Measurements from ENCODE around the gene DNAI1.

The DNAI1 gene

GRCh38 chr9:34558364-34558763 lies 99.8 kb downstream of the DNAI1 start:
- TF ChIP-seq, protein P1, sequence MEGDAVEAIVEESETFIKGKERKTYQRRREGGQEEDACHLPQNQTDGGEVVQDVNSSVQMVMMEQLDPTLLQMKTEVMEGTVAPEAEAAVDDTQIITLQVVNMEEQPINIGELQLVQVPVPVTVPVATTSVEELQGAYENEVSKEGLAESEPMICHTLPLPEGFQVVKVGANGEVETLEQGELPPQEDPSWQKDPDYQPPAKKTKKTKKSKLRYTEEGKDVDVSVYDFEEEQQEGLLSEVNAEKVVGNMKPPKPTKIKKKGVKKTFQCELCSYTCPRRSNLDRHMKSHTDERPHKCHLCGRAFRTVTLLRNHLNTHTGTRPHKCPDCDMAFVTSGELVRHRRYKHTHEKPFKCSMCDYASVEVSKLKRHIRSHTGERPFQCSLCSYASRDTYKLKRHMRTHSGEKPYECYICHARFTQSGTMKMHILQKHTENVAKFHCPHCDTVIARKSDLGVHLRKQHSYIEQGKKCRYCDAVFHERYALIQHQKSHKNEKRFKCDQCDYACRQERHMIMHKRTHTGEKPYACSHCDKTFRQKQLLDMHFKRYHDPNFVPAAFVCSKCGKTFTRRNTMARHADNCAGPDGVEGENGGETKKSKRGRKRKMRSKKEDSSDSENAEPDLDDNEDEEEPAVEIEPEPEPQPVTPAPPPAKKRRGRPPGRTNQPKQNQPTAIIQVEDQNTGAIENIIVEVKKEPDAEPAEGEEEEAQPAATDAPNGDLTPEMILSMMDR (IDR thresholded peaks at IDR 0.05; ENCODE audit: borderline replicate concordance, control extremely low read depth, extremely low read depth, insufficient read depth, missing control alignments): no peak
- in situ Hi-C loops (cut with MboI; ENCODE audit: low sequenced_read_pairs, unreplicated experiment): no loop called here
- DNase-seq (ENCODE audit: low spot score): no peak

- TF ChIP-seq, protein P1 (IDR thresholded peaks at IDR 0.05; ENCODE audit: borderline replicate concordance, control extremely low read depth, extremely low read depth, insufficient read depth, missing control alignments): no peak
- no peak for DNase-seq (ENCODE audit: low spot score)
- in situ Hi-C loops (cut with MboI; ENCODE audit: low sequenced_read_pairs, unreplicated experiment): no loop called here
Measured at GRCh38 chr9:34558919-34559623, 100.5 kb downstream of the DNAI1 start.

GRCh38 chr9:34559624-34560455 lies 101.2 kb downstream of the DNAI1 start:
- no peak for DNase-seq (ENCODE audit: low spot score)
- TF ChIP-seq, protein P1 (IDR thresholded peaks at IDR 0.05; ENCODE audit: borderline replicate concordance, control extremely low read depth, extremely low read depth, insufficient read depth, missing control alignments): no peak
- in situ Hi-C loops (cut with MboI; ENCODE audit: low sequenced_read_pairs, unreplicated experiment): no loop called here

- in situ Hi-C loops (cut with MboI; ENCODE audit: low sequenced_read_pairs, unreplicated experiment): no loop called here
- DNase-seq (ENCODE audit: low spot score): no peak
- TF ChIP-seq, protein P1 (IDR thresholded peaks at IDR 0.05; ENCODE audit: borderline replicate concordance, control extremely low read depth, extremely low read depth, insufficient read depth, missing control alignments): no peak
Measured at GRCh38 chr9:34560599-34561214, 102.1 kb downstream of the DNAI1 start.

GRCh38 chr9:34562135-34562745 lies 103.6 kb downstream of the DNAI1 start:
- in situ Hi-C loops (cut with MboI; ENCODE audit: low sequenced_read_pairs, unreplicated experiment): no loop called here
- DNase-seq (ENCODE audit: low spot score): no peak
- TF ChIP-seq, protein P1 (IDR thresholded peaks at IDR 0.05; ENCODE audit: borderline replicate concordance, control extremely low read depth, extremely low read depth, insufficient read depth, missing control alignments): peak; percentile 20

DNA sequence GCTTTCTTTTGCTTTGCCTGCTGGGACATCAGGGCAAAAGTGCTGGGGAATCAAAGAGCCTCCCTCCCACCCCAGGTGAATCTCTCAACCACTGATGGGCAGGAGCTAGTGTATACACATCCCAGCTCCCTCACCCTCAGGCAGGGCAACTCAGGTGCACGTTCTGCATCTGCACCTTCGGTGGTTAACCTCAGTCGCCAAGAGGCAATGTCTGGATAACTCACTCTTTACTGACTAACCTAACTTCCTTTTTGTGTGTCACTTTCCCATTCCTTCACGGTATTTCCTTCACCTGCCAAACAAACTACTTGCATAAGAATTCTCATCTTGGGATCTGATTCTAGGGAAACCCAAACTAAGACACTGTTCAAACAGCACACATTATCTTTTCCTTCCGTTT lies 104.7 kb downstream of the DNAI1 start:
- TF ChIP-seq, protein P1 (IDR thresholded peaks at IDR 0.05; ENCODE audit: borderline replicate concordance, control extremely low read depth, extremely low read depth, insufficient read depth, missing control alignments): no peak

More for the DNA sequence above, 104.7 kb downstream of the DNAI1 start:
- DNase-seq (ENCODE audit: low spot score): no peak
- in situ Hi-C loops (cut with MboI; ENCODE audit: low sequenced_read_pairs, unreplicated experiment): no loop called here
